ENCODE data around the gene DAPK3.
"Not testable (repeated sequence)": the region's sequence is repeated elsewhere in the genome, so short reads cannot be mapped to it uniquely, and the experiment has no call there.

The DAPK3 gene

GRCh38 chr19:3952755-3953276, 18.1 kb downstream of the DAPK3 start:
- not testable (repeated sequence) for DNase-seq

- no peak for DNase-seq
Observed at GRCh38 chr19:3950871-3951861, 19.7 kb downstream of the DAPK3 start.

GRCh38 chr19:3949997-3950859, 20.7 kb downstream of the DAPK3 start:
- DNase-seq: no peak

DNA sequence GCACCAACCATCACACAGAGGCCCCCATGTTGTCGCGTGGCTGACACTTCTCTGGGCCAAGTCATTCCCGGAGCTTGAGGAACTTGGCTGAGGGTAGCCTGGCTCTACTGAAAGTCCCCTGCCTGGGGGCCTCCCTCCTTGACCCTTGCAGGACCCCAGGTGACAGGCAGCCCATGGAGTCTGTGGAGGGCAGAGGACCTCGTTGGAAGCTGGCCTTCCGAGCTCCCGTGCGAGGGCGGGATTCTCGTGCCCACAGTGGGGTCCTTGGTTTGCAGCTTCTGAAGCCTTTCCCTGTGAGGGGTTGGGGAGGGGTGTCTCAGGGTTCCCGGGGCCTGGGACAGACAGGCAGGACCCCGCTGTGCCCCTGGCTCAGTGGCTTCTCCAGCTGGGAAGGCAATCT, 21.6 kb downstream of the DAPK3 start:
- DNase-seq: no peak

- DNase-seq: not testable (repeated sequence)
Observed at GRCh38 chr19:3947316-3947933, 23.5 kb downstream of the DAPK3 start.

GRCh38 chr19:3945838-3946237, 25.1 kb downstream of the DAPK3 start:
- DNase-seq: no peak

- DNase-seq: no peak
Observed at GRCh38 chr19:3944018-3944721, 26.7 kb downstream of the DAPK3 start.

- DNase-seq: no peak
Observed at GRCh38 chr19:3942790-3943409, 28.0 kb downstream of the DAPK3 start.

GRCh38 chr19:3938300-3938950, 32.5 kb downstream of the DAPK3 start:
- DNase-seq: not testable (repeated sequence)

DNA sequence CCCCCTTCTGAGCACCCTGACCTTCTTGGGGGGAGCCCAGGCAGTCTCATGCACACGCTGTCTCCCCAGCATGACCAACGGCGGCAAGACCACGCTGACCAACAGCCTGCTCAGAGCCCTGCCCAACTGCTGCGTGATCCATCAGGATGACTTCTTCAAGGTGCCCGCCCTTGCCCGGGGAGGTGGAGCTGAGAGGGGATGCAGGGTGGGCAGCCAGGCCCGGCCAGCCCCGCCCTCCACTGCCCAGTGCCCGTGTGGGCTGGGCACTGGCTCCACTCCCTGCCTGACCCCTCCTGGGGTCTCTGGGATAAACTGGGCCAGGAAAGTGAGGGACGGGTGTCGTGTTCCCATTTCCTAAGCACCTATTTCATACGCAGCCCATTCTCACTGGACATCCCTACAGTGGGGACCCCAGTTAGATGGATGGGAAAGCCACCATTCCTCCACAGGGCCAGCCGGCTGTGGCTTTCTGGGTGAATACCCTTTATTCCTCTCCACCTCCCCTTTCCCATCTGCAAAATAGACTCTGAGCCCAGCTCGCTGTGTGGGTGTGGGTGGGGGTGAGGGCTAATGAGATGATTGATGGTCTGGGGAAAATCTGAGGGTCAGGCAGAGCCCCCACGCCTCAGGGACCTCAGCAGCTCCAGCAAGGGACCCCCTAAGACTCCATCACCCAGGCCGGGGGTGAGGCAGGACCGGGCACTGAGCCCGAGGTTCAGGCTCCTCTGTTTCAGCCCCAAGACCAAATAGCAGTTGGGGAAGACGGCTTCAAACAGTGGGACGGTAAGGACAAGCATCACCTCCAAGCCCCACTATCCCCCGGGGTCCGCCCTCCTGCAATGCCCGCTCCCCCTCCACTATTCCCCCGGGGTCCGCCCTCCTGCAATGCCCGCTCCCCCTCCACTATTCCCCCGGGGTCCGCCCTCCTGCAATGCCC, 34.1 kb downstream of the DAPK3 start:
- DNase-seq: no peak

DNA sequence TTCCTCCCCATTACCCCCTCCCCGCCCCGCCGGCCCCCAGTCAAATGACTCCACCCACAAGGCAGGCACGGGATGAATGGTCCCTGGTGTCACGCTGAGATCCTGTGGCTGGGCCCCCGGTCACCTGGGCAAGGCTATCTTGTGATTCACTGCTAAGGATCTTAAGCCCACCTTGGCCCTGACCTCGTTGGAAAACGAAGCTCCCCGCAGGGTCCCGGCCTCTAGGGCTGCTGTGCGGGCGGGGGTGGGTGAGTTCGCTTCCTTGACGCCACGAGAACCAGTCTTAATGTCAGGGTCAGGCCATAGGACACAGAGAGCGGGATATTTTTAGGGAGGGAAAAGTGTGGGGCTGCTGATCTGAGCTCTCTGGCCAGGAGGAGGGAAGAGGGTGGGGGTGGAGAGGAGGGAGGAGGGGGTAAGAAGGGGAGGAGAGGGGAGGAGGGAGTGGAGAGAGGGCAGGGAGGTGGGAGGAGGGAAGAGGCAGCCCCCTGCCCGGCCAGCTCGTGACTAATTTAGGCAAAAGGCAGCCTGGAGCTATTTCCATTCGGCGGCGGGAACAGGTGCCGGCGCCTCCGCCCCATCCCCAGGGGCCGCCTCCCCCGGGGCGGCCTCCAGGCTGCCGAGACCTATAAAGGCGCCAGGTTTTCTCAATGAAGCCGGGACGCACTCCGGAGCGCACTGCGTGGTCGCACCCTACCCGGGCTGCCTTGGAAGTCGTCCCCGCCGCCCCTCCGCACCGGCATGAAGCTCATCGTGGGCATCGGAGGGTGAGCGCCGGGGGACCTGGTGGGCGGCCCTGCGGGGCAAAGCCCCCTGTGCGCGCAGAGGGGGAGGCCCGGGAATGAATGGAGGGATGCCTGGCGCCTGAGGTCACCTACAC, 37.7 kb downstream of the DAPK3 start, which contains the start of gene NMRK2:
TSS of gene NMRK2 (plus strand) at position 139 of the 880 bp plus-strand sequence. CDS start at position 742, 603 bp downstream.
- DNase-seq: no peak

DNA sequence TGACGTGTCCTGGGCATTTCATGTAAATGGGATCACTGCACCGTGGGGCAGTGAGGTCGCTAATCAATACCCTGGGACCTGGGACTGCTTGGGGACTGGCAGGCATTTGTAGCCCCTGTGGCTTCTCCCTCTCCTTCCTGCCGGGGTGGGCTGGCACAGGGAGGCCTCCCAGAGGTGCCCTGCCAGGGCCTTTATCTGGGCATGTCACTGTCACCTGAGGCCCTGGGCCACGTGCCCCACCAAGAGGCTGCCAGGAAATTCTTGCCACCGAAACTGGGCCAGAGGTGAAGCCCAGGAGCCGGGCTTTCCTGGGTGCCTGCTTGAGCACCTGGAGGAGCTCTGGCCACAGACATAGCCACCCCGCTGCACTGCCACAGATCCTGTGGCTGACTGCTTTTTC, 39.9 kb downstream of the DAPK3 start:
- no peak for DNase-seq

- DNase-seq: no peak
Observed at GRCh38 chr19:3923912-3924311, 47.0 kb downstream of the DAPK3 start.

- DNase-seq: no peak
Observed at GRCh38 chr19:3923096-3923758, 47.7 kb downstream of the DAPK3 start.

- no peak for DNase-seq
Observed at GRCh38 chr19:3919793-3920192, 51.1 kb downstream of the DAPK3 start.

DNA sequence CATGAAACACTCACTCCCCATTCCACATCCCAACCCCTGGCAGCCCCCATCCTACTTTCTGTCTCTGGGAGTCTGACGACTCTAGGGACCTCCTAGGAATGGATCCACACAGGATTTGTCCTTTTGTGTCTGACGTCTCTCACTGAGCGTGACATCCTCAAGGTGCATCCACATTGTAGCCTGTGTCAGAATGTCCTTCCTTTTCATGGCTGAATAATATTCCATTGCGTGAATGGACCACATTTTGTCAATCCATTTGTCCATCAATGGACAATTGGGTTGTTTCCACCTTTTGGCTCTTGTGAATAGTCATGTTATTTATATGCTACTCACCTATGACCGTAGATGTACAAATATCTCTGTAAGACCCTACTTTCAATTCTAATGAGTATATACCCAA, 54.9 kb downstream of the DAPK3 start:
- no peak for DNase-seq

GRCh38 chr19:3914199-3914598, 56.7 kb downstream of the DAPK3 start:
- DNase-seq: no peak

DNA sequence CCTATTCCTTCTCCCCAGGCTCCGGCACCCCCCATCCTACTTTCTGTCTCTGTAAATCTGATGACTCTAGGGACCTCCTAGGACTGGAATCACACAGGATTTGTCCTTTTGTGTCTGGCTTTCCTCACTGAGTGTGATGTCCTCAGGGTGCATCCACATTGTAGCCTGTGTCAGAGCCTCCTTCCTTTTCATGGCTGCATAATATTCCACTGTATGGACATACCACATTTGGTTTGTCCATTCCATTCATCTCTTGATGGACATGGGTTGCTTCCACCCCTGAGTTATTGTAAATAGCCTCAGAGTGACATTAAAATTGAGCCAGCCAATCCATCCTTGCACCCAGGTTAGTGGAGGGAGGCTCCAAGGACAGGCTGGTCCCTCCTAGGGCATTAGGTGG, 60.8 kb downstream of the DAPK3 start:
- DNase-seq: no peak
